Mucosa of rectum (tissue), 2 donors: ENCODE results near the gene LPCAT1.

Experiments used
- H3K27ac ChIP-seq, 2 donors: one replicate each; pipeline ENCODE4 v1.7.0; 2013; ENCODE audit warnings: inconsistent platforms in 2 of 2, low read depth in 2 of 2, low read length in 2 of 2
- H3K27me3 ChIP-seq, 2 donors: one replicate each; pipeline ENCODE4 v1.7.0; 2013; ENCODE audit warnings: low read length in 2 of 2; ENCODE audit not compliant: control insufficient read depth in 2 of 2, insufficient read depth in 2 of 2
- H3K36me3 ChIP-seq, 2 donors: one replicate each; pipeline ENCODE4 v1.7.0; 2013; ENCODE audit warnings: low read length in 2 of 2; ENCODE audit not compliant: control insufficient read depth in 2 of 2, insufficient read depth in 2 of 2
- H3K4me1 ChIP-seq, 2 donors: one replicate each; pipeline ENCODE4 v1.7.0; 2013; ENCODE audit warnings: low read length in 2 of 2, mild to moderate bottlenecking in 1 of 2; ENCODE audit not compliant: control insufficient read depth in 2 of 2, insufficient read depth in 2 of 2
- H3K4me3 ChIP-seq, 2 donors: one replicate each; pipeline ENCODE4 v1.7.0; 2013; ENCODE audit warnings: low read length in 2 of 2
- H3K9ac ChIP-seq, 2 donors: one replicate each; pipeline ENCODE4 v1.7.0; 2013; ENCODE audit warnings: low read length in 2 of 2, low read depth in 1 of 2, mild to moderate bottlenecking in 1 of 2
- H3K9me3 ChIP-seq, 2 donors: one replicate each; pipeline ENCODE4 v1.7.0; 2013; ENCODE audit warnings: low read length in 2 of 2; ENCODE audit not compliant: control insufficient read depth in 2 of 2
- donor health status: healthy.
- donor health status: Normal muscosa, but diverticular disease.

LPCAT1 gene

DNA sequence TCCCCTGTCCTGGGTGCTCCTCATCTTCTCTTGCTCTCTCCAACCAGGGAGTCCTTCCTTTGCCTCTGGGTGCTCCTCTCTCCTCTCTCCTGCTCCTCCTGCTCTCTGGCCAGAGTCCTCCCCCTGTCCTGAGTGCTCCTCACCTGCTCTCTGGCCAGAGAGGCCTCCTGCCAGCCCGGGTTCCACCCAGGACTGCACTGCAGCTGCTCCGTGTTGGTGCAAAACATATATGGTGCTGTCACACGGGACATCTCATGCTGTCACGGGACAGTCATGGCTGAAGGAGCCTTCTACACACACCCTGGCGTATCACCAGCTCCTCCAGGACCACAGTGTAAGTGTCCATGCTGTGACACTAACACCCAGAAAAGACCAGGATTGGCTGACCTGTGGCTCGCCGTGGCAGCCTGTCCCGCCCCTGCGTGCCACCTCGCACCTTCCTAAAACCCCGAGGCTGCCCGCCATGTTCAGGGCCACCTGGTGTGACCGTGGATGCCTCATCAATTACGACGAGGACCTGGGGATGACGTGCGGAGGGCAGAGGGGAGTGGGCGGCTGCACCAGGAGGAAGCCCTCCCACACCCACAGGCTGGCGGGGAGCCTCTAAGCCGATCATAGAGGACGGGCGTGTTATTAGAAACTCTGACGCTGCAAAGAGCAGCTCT, 50.7 kb downstream of the LPCAT1 start:
- Histone ChIP-seq H3K27ac (no peak overlapping the region), H3K36me3 (peaks cover 2 to 15% of the 10 kb centered on the region in 2 donors), H3K9ac (no peak overlapping the region), H3K4me1 (no peaks in the 10 kb centered on the region), H3K27me3 (no peaks in the 10 kb centered on the region), H3K4me3 (no peak overlapping the region), H3K9me3 (no peaks in the 10 kb centered on the region)

DNA sequence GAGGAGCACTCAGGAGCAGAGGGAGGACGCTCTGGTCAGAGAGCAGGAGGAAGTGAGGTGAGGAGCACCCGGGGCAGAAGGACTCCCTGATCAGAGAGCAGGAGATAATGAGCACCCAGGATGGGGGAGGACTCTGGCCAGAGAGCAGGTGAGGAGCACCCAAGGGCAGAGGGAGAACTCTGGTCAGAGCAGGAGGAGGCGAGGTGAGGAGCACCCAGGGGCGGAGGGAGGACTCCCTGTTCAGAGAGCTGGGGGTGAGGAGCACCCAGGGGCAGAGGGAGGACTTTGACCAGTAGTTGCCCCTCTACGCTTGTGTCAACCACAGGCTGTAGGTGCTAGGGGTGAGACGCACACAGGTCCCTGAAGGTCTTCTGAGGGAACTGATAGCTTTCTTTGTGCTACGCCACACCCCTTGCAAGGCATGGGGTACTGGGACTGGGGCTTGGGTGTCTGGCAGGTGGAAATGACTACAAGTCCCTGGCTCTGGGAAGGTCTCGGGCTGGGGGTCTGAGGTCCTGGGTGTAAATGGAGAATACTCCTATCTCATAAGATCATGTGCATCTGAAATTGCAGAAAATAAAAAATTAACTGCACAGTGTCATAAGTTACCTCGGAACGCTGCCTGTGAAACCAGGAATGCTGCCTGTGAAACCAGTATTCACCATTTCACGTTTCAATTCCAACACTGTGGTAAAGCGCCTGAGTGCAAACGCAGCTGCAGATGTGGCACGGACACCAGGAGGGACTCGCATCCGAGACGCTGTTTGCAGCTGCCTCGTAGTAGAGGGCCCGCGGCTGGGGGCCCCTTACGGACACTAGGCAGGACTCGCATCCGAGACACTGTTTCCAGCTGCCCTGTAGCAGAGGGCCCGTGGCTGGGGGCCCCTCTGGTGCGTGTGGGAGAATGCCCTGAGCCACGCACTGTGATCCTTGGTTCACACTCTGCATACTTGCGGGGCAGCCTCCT, 51.5 kb downstream of the LPCAT1 start:
- Histone ChIP-seq H3K27me3 (no peaks in the 10 kb centered on the region), H3K36me3 (peaks cover 2 to 14% of the 10 kb centered on the region in 2 donors), H3K9ac (no peak overlapping the region)

DNA sequence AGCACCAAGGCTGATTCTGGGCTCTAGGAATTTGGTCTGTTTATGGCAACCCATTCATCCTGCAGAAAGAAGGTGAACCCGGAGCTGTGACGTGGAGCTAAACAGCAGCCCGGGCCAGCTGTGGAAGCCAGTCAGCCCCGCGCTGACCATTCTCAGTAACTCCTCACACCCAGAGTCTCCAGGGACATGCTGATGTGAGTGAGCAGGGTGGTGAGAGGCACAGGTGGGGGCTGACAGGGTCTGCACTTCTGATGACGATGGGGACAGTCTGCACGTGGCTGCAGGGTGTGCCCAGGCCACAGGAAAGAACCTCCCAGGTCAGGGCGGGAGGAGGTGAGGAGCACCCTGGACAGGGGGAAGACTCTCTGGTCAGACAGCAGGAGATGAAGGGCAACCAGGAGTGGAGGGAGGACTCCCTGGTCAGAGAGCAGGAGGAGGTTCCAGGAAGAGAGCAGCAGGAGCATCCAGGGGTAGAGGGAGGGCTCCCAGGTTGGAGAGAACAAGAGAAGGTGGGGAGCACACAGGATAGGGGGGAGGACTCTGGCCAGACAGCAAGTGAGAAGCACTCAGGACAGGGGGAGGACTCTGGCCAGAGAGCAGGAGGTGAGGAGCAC, 52.4 kb downstream of the LPCAT1 start:
- H3K27me3 ChIP-seq: no peaks in the 10 kb centered on the region
- peaks cover 0 to 7% of the 10 kb centered on the region in 2 donors for H3K36me3 ChIP-seq
- no peak overlapping the region for H3K4me3 ChIP-seq
- H3K27ac ChIP-seq: no peak overlapping the region
- no peaks in the 10 kb centered on the region for H3K9me3 ChIP-seq
- no peak overlapping the region for H3K9ac ChIP-seq
- no peaks in the 10 kb centered on the region for H3K4me1 ChIP-seq

More for the DNA sequence above, 51.5 kb downstream of the LPCAT1 start:
- Histone ChIP-seq H3K27ac (no peak overlapping the region), H3K9me3 (no peaks in the 10 kb centered on the region), H3K4me3 (no peak overlapping the region), H3K4me1 (no peaks in the 10 kb centered on the region)

GRCh38 chr5:1470762-1471211, 53.0 kb downstream of the LPCAT1 start:
- H3K36me3 ChIP-seq: peaks cover 0 to 8% of the 10 kb centered on the region in 2 donors
- no peak overlapping the region for H3K4me3 ChIP-seq
- no peak overlapping the region for H3K27ac ChIP-seq

GRCh38 chr5:1468629-1469527, 54.9 kb downstream of the LPCAT1 start:
- no peaks in the 10 kb centered on the region for H3K4me1 ChIP-seq
- H3K9ac ChIP-seq: no peak overlapping the region
- H3K36me3 ChIP-seq: peaks cover 5 to 7% of the 10 kb centered on the region in 2 donors
- no peaks in the 10 kb centered on the region for H3K9me3 ChIP-seq
- no peak overlapping the region for H3K27ac ChIP-seq
- H3K4me3 ChIP-seq: no peak overlapping the region
- H3K27me3 ChIP-seq: no peaks in the 10 kb centered on the region

More at GRCh38 chr5:1470762-1471211, 53.0 kb downstream of the LPCAT1 start:
- H3K9me3 ChIP-seq: no peaks in the 10 kb centered on the region
- H3K27me3 ChIP-seq: no peaks in the 10 kb centered on the region
- H3K4me1 ChIP-seq: no peaks in the 10 kb centered on the region
- no peak overlapping the region for H3K9ac ChIP-seq

- peaks cover 5 to 9% of the 10 kb centered on the region in 2 donors for H3K36me3 ChIP-seq
- no peaks in the 10 kb centered on the region for H3K27me3 ChIP-seq
- H3K4me3 ChIP-seq: no peak overlapping the region
- H3K27ac ChIP-seq: no peak overlapping the region
- no peaks in the 10 kb centered on the region for H3K4me1 ChIP-seq
- H3K9me3 ChIP-seq: no peaks in the 10 kb centered on the region
- H3K9ac ChIP-seq: no peak overlapping the region
Measured at GRCh38 chr5:1468247-1468612, 55.5 kb downstream of the LPCAT1 start.

DNA sequence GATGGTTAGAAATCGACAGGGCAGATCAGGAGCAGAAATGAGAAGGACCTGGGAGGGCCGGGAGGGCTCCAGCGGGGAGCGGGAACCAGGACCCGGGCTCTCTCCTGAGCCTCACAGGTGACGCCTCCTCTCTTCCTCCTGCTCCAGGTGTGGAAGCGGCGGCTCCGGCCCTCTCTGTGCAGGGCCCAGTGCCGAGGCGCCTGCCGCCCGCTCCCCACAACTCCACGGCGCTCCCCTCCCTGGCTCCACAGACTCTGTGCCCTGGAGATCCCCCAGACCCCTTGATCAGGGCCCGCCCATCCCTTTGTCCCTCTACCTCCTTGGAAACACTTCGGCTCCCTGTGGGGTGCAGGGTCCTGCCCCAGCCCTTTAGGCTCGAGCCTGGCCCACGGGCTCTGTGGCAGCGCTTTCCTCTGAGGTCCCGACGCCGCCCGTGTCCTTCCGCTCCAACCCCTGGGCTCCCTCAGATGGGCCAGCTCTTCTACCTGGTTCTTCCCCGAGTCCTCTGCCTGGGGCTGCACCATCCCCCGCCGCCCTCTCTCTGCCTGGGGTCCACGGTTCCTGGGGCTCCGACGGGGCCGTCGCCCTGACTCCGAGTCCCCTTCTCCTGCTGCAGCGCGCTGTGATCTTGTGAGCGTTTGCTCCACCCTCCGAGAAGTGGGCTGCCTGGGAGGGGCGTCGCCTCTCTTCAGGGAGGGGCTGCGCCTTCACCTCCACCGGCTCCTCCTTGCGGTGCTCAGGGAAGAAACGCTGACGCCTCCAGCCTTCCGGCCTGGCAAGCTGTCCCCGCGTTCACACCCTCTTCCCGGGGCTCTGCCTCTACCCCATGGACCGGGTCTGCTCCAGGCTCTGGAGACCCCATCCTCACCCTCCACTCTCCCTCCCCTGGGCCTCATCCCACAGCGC, 56.2 kb downstream of the LPCAT1 start:
- H3K4me3 ChIP-seq: no peak overlapping the region
- no peaks in the 10 kb centered on the region for H3K4me1 ChIP-seq
- H3K36me3 ChIP-seq: peaks cover 8 to 10% of the 10 kb centered on the region in 2 donors

DNA sequence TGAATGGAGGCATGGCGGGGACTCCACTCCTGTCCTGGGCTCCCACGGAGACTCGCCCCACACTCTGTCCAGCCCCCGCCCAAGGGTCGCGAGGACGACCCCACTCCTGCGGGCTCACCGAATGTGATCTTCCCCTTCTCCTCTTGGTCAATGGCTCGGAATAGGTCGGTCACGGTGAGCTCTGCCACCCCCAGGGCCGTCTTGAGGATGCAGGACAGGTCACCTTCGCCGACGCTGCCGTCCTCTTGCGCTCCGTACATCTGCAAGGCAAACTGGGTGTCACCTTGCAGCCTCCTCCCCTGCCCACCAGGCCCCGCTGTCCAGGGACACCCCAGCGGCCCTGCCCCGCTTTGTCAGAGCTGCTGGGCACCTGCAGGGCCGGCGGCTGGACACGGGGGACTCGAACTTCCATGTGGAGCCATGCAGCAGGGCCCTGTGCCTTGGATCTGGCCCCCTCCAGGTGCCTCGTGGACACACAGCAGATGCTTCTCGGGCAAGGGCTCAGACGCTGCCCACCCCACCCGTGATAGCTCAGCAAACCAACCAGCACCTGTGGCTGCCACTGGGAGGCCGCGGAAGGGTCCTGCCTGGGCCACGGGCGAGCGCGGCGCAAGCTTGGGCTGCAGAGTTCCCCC, 57.0 kb downstream of the LPCAT1 start:
- Histone ChIP-seq H3K27ac (no peak overlapping the region), H3K4me3 (no peak overlapping the region), H3K4me1 (no peaks in the 10 kb centered on the region), H3K9me3 (no peaks in the 10 kb centered on the region), H3K9ac (no peak overlapping the region), H3K36me3 (peaks cover 8 to 10% of the 10 kb centered on the region in 2 donors), H3K27me3 (no peaks in the 10 kb centered on the region)

More for the DNA sequence above, 56.2 kb downstream of the LPCAT1 start:
- Histone ChIP-seq H3K27me3 (no peaks in the 10 kb centered on the region), H3K27ac (no peak overlapping the region), H3K9me3 (no peaks in the 10 kb centered on the region), H3K9ac (no peak overlapping the region)
